Activated T-helper 1 cell treated with anti-CD3 and anti-CD28 coated beads, Interleukin-2, amount 50 U/mL, for 16 hours (primary cell): ENCODE data around the gene CFAP119.
"Not testable (repeated sequence)": the region's sequence is repeated elsewhere in the genome, so short reads cannot be mapped to it uniquely, and the experiment has no call there.

Experiments
- DNase-seq, 2 donors: peaks; one replicate each; pipeline ENCODE4 v3.0.0-alpha.2; 2020; ENCODE audit warnings: low read depth in 1 of 2, low spot score in 1 of 2

CFAP119 gene

DNA sequence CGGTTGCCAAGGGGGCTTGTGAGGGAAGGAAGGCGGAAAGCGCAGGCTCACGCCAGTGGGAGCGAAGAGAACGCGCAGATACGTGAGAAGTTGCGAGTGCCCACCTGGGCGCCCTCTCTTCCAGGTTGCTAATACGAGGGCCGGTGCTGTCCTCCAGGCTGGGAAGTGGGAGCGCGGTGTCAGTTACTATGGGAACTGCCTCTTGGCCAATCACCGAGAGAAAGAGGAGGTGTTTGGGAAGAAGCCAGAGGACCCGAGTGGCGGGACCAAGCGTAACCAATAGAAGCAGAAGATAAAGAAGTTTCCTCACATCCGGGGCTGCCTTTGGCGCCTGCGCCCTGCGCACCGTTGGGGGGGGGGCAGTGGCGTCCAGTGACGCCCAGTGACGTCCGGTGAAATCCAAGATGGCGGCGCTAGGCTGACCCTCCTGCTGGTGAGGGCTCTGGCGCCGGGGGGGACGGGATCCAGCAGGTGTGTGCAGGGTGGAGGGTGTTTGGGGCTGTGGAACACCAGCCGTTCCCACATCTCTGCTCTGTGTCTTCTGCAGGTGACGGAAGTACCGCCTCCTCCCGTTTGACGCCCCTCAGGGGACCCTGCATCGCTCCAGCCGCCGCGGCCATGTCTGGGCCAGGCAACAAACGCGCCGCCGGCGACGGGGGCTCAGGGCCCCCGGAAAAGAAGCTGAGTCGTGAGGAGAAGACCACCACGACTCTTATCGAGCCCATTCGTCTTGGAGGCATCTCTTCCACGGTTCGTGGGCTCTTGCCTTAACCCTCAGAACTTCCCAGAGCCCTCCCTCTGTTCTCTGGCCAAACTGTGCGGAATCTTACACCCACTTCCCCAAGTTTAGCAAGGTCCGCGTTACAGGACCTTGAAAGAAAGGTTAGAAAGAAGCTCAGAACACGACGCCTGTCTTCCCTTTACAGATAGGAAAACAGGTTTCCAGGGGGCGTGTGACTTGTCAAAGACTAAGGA, at the start of gene CFAP119, which contains the start of gene RNF40:
Gene CFAP119, minus strand, starts transcription at position 135 of the 975 bp plus-strand sequence. CDS start 314 bp downstream, outside the sequence.
Gene RNF40, plus strand, starts transcription at position 395 of the 975 bp plus-strand sequence. Its CDS starts 224 bp downstream, at position 619.
- peak; percentile 70 to 88 for DNase-seq

DNA sequence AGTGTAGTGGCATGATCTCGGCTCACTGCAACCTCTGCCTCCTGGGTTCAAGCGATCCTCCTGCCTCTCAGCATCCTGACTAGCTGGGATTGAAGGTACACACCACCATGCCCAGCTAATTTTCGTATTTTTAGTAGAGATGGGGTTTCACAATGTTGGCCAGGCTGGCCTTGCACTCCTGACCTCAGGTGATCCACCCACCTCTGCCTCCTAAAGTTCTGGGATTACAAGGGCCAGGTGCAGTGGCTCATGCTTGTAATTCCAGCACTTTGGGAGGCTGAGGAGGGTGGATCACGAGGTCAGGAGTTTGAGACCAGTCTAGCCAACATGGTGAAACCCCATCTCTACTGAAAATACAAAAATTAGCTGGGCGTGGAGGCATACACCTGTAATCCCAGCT, 47.8 kb upstream of the CFAP119 start:
- not testable (repeated sequence) for DNase-seq

DNA sequence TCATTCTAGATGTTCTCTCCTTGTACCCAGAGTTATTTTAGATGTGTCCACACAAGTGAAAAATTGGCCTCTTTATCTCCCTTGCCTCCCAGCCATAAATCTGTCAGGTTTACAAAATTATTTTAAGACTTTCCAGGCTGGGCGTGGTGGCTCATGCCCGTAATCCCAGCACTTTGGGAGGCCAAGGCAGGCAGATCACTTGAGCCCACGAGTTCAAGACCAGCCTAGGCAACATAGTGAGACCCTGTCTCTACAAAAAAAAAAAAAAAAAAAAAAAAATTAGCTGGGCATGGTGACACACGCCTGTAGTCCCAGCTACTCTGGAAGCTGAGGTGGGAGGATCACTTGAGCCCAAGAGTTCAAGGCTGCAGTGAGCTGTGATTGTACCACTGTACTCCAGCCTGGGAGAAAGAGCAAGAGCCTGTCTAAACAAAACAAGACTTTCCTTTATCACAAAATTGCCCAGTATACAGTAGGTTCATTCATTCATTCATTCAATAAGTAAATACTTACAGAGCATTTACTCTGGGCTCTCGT, 47.1 kb upstream of the CFAP119 start:
- not testable (repeated sequence) for DNase-seq

DNA sequence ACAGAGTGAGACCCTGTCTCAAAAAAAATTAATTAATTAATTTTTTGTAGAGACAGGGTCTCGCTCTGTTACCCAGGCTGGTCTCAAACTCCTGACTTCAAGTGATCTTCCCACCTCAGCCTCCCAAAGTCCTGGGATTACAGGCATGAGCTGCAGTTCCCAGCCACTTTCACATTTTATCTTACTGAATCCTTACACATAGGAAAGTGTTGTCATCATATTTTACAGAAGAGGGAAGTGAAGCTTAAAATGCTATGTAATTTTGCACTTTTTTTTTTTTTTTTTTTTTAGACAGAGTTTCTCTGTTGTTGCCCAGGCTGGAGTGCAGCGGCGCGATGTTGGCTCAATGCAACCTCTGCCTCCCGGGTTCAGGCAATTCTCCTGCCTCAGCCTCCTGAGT, 46.3 kb upstream of the CFAP119 start:
- no peak for DNase-seq

DNA sequence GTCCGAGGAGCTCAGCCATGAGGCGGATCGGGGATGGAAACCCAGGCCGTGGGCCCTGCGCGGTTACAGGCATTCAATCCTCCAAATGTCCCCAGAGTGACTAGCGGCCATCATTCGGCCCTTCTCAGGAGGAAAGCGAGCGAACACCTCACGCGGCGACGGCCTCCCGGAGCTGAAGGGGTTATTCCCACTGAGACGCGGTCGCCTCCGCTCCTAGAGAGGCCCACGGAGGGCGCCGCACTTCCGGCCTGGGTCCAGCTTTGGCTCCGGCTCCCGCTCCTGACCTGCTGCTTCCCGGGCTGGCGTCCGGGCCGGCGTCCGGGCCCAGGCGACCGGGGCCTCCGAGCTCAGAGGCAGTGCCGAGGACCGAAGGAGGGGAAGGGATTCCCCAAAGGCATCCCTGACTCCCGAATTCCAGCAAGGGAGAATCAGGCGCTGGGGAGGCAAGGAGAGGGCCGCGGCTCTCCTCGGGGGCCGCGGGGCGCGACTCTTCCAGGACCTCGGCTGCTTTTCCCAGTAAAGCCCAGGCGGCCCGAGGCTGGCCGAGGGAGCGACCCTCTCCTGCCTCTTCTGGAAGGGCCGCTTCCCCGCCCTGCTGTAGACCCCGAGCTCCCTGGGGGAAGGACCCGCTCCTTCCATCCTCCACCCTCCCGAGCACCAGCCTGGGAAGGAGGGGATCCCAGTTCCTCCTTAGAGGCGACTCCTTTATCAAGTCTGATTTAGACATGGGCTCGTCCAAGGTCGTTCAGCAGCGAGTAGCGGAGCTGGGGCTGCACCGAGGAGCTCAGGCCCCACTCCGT, 43.7 kb upstream of the CFAP119 start:
- peak; percentile 27 to 49 for DNase-seq

DNA sequence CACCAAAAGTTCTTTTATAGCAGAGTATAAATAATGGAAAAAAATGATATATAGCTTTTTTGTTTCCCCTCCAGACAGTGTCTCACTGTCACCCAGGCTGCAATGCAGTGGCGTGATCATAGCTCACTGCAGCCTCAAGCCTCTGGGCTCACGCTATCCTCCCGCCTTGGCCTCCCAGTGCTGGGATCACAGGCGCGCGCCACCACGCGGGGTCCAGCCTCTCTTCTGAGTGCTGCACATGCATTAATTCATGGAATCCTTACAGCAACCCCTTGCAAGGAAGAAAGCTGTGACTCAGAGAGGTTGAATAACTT, 43.2 kb upstream of the CFAP119 start:
- DNase-seq, result no peak

DNA sequence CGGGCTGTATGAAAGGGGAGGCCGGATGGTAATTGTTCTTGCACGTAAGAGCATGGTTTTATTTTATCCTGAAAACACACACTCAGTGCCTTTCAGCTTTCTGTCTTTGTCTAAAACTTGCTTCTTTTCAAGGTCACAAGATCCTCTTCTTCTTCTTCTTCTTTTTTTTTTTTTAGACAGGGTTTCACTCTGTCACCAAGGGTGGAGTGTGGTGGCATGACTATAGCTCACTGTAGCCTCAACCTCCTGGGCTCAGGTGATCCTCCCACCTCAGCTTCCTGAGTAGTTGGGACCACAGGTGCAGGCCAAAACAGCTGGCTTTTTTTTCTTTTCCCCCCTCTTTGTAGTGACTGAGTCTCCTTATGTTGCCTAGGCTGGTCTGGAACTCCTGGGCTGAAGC, 41.1 kb upstream of the CFAP119 start:
- DNase-seq, result no peak

DNA sequence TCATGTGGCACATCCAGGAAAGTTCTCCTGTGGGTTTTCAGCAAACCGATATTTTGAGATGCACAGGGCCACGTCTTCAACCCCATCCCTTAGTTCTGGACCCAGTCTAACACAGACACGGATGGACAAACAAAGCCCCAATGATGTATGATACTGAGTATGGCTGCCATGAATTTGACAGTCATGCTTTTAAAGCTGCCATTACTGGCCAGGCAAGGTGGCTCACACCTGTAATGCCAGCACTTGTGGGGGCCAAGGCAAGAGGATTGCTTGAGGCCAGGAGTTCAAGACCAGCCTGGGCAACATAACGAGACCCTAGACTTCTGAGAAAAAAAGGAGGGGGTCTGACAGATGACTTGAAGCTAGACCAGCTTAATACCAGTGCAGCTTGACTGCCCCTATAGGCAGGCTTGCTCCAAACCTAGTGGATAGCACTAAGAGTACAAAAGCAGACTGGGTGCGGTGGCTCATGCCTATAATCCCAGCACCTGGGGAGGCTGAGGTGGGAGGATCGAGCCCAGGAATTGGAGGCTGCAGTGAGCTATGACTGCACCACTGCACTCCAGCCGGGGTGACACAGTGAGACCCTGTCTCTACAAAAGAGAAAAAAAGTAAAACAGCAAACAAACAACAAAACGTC, 35.9 kb upstream of the CFAP119 start:
- DNase-seq, result no peak

DNA sequence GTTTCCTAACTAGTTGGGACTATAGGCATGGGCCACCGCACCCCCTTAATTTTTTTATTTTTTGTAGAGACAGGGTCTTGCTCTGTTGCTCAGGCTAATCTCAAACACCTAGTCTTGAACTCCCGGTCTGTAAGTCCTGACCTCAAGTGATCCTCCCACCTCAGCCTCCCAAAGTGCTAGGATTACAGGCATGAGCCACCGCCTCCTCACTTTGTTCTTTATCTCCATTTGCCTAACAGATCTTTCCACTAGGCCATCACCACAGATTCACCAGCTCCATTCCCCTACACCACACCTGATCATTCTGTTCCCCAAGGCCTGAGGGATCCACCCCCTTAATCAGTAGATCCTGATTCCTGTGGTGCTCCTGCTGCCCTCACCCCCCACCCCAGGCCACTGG, 32.8 kb upstream of the CFAP119 start:
- DNase-seq, result no peak

DNA sequence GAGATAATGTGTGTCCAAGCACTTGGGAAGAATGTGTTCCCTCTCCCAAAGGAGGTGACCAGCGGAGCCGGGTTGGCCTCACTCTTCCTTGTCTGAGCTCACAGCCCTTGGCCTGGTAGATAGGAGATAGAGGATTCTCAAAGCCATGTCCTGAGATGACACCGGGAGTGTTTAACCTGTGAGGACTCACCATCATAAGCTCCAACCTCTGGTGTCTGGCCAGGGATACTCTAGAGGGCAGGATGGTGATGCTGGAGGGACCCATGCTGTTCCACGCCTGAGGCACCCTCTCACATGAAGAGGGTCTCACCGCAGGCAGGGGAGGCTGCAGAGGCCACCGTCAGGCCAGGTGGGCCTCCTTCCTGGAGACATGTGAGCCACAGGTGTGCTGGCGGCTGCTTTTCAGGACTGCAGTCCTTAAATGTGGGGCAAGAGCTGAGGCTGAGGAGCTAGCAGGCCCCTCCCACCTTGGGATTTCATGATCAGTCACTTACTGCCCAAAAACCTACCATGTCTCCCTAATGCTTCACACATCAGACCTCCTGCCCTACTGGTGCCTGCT, 31.7 kb upstream of the CFAP119 start:
- no peak for DNase-seq

DNA sequence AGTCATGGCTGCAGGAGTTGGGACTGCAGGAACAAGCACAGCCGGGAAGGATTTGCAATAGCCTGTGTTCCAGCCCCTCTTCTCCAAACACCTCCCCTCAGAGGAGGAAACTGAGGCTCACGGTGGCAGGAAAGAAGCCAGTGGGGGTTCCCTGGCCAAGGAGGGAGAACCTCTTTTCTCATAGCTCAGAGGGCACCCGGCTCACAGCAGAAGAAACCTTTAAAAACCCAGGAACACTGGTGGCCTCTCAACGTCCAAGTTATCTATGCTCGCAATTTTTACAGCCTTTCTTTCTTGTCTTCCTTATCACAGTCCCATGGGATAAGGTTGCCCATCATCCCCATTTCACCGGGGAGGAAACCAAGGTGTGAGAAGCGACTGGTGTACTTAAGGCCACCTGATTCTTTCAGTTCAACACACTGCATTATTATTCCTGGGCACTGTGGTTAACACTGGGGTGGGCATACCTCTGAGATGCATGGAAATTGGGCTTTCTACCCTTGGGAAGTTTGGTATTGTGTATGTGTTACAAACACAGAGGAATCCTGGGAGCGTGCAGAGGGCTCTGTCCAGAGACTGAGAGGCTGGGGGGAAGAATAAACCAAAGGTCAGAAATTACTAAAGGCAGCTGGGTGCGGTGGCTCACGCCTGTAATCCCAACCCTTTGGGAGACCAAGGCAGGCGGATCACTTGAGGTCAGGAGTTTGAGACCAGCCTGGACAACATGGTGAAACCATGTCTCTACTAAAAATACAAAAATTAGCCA, 25.9 kb upstream of the CFAP119 start:
- DNase-seq, result no peak

DNA sequence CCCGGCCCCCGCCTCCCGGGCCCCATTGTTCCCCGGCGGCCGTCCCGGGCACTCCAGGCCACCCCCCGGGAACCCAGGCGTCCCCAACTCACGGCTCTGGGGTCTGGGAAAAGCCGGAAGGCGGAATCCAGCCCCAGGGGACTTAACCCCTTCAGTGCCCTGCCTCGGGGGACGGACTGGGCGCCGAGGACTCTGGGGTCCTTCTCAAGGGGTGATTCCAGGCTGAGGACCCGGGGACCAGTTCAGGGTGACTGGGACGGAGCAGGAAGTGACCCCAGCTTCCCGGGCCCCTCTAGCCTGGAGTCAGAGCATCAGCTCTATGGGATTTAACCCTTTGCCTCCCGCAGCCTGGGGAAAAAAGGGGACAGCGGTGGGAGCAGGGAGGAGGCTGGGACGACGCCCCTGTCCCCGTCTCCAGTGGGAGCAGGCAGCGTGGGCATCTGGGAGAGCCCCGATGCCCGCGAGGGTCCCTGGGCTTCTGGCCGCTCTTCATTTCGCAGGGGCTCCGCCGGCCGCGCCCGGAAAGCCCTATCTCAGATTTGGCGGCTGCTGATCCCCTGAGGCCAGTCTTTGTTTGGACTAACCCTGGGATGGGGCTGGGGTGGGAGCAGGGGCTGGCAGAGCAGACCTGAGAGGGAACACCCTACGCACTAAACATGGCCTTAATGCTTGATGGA, 25.2 kb upstream of the CFAP119 start, which contains the start of gene ZNF629:
Gene ZNF629, minus strand, starts transcription at position 270 of the 677 bp plus-strand sequence. CDS start 2,723 bp downstream, outside the sequence.
- no peak for DNase-seq

DNA sequence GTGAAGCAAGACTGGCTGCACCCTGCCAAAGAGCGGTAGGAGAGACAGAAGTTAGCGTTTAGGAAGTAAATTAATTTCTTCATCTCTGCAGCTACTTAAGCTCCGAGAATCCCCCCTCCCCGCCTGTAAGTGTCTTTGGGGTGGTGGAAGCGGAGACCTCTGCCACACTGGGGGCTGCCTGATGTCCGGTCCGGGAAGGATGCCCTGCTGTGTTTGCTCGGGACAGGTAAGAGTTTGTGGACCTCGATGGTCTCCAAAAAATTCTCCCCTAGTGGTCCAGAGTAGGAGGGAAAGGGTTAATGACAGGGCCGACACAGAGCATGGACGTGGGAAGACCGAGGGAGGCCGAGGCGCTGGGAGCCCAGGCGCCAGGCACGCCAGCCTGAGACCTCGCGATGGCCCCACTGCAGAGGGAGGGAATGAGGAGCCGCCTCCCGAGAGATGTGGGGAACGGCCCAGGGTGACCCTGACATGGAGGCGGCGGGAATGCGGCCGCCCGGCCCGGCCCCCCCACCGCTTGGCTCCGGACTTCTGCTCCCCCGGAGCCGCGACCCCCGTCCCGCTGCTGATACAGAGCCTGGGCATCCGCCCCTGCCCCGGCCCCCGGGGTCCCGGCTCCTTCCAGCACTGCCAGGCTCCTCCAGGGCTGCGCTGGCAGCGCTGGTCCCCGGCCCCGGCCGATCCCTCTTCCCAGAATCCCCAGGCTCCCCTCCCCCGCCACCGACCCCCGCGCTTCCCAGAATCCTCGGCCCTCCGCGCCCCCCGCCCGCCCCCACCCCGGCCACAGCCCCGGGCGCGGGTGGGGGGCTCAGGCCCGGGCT, 24.5 kb upstream of the CFAP119 start:
- DNase-seq, result no peak

DNA sequence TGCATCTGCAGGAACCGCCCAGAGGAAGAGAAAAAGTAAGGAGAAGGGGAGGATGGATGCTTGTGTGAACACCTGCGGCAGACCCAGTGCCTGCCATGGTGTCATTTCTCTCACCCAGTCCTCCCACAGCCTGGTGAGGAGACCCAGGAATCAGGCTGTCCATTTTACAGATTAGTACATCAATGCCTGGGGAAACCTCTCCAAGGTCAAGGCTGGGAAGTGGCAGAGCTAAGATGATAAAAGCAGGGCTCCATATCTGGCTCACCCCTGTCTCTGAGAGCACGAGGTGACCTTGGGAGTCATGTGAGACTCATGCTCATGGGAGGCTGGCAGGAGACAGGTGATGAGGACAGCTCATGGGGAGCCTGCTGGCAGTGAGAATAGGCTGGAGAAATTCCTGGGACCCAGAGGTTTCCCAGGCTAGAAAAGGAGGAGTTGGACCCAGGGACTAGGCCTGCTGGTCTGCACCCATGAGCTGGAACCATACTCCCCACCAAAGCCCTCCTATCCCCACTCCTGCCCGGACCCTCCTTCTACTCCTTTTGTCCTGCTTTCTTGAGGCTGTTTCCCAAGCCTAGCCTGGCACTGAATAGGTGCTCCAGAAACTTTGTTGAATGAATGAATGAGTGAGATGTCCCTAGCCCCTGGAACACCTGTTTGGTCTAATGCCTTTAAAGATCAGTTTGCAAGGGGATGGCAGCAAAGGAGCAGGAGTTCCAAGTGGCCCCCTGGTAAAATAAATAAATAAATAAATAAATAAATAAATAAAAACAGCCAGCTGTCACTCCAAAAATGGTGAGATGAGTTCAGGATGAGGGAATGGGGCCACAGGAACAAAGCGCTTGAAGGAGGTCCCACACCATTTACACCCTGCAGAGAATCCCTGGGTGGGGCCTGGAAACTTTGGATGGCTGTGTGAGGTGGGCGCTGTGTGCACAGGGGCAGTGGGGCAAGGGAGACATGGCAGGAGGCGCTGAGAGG, 23.6 kb upstream of the CFAP119 start:
- DNase-seq, result no peak

DNA sequence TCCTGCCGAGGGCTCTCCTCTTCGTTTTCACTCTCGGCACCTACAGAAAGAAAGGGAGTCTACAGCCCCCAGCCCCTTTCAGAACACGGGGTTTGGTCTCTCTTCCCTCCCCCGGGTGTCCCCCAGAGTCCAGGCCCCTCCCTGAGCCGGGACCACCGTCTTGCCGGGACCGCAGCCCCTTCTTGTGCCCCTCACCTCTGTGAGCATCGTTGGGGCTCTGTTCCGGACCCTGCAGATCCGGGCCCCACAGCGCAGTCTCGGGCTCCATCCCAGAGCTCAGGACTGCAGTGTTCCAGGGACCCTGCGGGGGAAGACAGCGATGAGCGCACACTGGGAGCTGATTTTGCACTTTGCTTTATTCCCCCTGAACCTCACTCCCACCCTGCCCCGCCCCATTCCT, 22.4 kb upstream of the CFAP119 start:
- DNase-seq, result no peak

DNA sequence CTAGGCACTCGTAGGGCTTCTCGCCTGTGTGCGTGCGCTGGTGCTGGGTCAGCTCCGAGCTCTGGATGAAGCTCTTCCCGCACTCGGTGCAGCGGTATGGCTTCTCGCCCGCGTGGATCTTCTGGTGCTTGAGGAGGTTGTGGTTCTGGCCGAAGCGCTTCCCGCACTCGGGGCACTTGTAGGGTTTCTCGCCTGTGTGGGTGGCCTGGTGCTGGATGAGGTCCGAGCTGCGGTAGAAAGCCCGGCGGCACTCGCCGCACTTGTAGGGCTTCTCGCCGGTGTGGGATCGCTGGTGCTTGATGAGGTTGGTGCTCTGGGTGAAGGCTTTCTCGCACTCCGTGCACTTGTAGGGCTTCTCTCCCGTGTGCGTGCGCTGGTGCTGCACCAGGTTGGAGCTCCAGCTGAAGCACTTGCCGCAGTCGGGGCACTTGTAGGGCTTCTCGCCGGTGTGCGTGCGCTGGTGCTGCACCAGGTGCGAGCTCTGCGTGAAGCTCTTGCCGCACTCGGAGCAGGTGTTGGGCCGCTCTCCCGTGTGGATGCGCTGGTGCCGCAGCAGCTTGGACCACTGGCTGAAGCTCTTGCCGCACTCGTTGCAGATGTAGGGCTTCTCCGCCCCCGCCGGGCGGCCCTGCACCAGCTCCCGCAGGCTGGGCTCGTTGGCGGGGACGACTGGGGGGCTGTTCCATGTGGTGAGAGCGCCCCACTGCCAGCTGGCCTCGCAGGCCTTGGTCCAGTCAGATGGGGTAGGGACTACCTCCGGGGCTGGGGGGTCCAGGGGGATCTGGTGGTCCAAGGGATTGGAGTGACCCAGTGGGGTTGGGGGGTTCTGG, 21.6 kb upstream of the CFAP119 start:
- DNase-seq, result no peak
